Activated T-cell treated with anti-CD3 and anti-CD28 coated beads for 24 hours (primary cell): ENCODE data around the gene DDX56.

Source experiments
- DNase-seq: peaks from one replicate; pipeline ENCODE4 v3.0.0-alpha.2; 2020; ENCODE audit warnings: low read depth

The DDX56 gene

GRCh38 chr7:44534501-44534900, 39.2 kb downstream of the DDX56 start:
- peak; percentile 28 for DNase-seq

GRCh38 chr7:44534087-44534486, 39.6 kb downstream of the DDX56 start:
- no peak for DNase-seq

- DNase-seq, result no peak
These were observed 40.2 kb downstream of the DDX56 start for GRCh38 chr7:44533301-44534055.

- no peak for DNase-seq
These were observed 42.0 kb downstream of the DDX56 start for GRCh38 chr7:44531421-44532380.

- DNase-seq, result no peak
These were observed 42.7 kb downstream of the DDX56 start for GRCh38 chr7:44530990-44531389.

- no peak for DNase-seq
These were observed 48.8 kb downstream of the DDX56 start for GRCh38 chr7:44524811-44525388.

DNA sequence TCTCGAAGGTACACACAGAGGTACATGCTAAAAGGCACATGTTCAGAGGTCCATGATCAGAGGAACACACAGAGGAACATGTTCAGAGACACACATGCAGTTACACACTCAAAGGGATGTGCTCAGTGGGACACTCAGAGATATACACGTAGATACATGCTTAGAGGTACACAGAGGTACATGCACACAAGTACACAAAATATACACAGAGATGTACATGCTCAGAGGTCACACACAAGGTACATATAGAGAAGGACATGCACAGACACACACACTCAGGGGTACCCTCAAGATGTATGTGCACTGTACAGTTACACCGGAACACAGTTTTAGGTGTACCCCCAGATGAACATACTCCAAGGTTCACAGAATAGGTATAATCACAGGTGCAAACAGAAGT, 51.4 kb downstream of the DDX56 start:
- DNase-seq, result no peak

DNA sequence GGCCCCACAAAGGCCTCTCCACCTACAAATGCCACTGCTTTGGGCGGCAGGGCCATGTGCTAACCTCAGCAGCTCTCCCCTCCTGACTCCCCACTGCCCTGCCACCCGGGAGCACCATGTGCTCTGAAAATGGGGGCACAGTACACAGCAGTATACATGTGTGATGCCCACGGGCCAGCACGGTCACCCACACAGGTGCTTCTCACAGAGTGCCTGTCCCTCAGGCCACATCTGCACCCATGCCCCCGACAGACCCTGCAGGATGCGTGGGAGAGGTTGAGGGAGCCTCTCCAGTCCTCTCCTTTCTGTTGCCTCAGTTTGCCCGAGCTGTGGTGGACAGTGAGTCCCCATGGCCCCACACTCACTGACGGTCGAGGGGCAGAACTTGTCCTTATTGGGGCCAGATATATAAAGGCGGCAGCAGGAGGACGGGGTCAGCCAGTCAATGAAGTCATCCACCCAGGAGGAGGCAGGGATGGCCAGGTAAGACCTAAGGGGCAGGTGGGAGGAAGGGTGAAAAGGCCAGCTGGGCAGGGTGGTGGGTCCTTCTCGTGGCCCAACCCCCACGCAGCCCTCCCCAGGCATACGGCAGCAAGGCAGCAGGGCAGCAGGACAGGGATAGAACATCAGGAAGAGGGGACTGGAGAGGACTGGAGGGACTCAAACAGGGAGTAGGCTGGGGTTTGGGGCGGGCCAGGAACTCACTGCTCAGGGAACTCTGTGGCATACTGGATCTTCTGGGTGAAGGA, 52.2 kb downstream of the DDX56 start:
- DNase-seq, result no peak

- DNase-seq, result no peak
These were observed 53.1 kb downstream of the DDX56 start for GRCh38 chr7:44520574-44520973.

DNA sequence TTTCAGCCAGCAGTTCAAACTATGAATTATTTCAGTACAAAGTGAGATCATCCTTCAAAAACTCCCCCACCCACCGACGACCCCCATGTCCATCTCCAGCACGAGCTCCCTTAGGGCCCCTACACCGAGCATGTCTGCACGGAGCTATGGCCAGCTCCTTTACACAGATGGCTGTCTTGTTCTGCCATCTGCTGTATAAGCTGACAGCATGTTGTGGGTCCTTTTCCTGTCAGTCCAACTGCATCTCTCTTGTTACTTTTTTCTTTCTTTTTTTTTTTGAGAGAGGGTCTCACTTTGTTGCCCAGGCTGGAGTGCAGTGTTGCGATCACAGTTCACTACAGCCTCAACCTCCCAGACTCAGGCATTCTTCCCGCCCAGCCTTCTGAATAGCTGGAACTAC, 54.2 kb downstream of the DDX56 start:
- DNase-seq, result no peak

- no peak for DNase-seq
These were observed 54.9 kb downstream of the DDX56 start for GRCh38 chr7:44518761-44519160.

- DNase-seq, result no peak
These were observed 56.5 kb downstream of the DDX56 start for GRCh38 chr7:44517175-44517574.
